Heart left ventricle (tissue), 16 donors: ENCODE data around the gene KIF5A. TPM values are rescaled to one million over a fixed set of nuclear protein-coding genes. Genes with fewer than 3 reads are reported as not detected.

Experiments
- ATAC-seq, 4 donors: fragments of 200-7000 bp; cut with Tn5 transposase; one replicate each; pipeline ENCODE4 v1.9.1; 2020 to 2022; ENCODE audit warnings: moderate library complexity in 4 of 4, mild to moderate bottlenecking in 3 of 4, moderate number of reproducible peaks in 1 of 4
- DNase-seq, 5 donors: peaks; one replicate each; pipeline ENCODE4 v3.0.0-alpha.2; 2020
- H3K27ac ChIP-seq, 12 donors: fragments of 200-600 bp; sonication (generic) in 4 of 12; one replicate each; pipeline versions ENCODE4 v1.5.0 to v1.8.0; 2016 to 2022; ENCODE audit warnings: mild to moderate bottlenecking in 2 of 12
- H3K27me3 ChIP-seq, 9 donors: fragments of 200-600 bp; sonication (generic) in 2 of 9; one replicate each; pipeline versions ENCODE4 v1.5.1 to v1.8.0; 2016 to 2022; ENCODE audit warnings: mild to moderate bottlenecking in 3 of 9
- H3K36me3 ChIP-seq, 9 donors: fragments of 200-600 bp; sonication (generic) in 2 of 9; one replicate each; pipeline versions ENCODE4 v1.5.0 to v1.8.0; 2018 to 2022; ENCODE audit warnings: mild to moderate bottlenecking in 2 of 9
- H3K4me1 ChIP-seq, 12 donors: fragments of 200-600 bp; sonication (generic) in 4 of 12; one replicate each; pipeline versions ENCODE4 v1.5.0 to v1.8.0; 2016 to 2022; ENCODE audit warnings: mild to moderate bottlenecking in 3 of 12
- H3K4me3 ChIP-seq, 12 donors: fragments of 200-600 bp; sonication (generic) in 4 of 12; one replicate each; pipeline versions ENCODE4 v1.5.0 to v1.8.0; 2017 to 2022; ENCODE audit warnings: mild to moderate bottlenecking in 9 of 12, moderate library complexity in 4 of 12
- H3K9me3 ChIP-seq, 12 donors: fragments of 200-600 bp; sonication (generic) in 4 of 12; one replicate each; pipeline versions ENCODE4 v1.5.0 to v1.8.0; 2016 to 2022; ENCODE audit warnings: mild to moderate bottlenecking in 1 of 12
- POLR2A ChIP-seq, 2 donors: fragments of 450-650 bp; IDR thresholded peaks; one replicate each; pipeline ENCODE4 v1.6.1; 2017; ENCODE audit warnings: antibody characterized with exemption in 2 of 2, mild to moderate bottlenecking in 2 of 2, moderate library complexity in 2 of 2
- WGBS, 4 donors: extraction: QIAGEN DNeasy Blood & Tissue Kit in 2 of 4; methylation state at CpG; one replicate each; pipeline versions ENCODE4 v1.1.5 to v1.1.7; 2013 to 2018; 5-methylcytosine and 5-hydroxymethylcytosine counted together
- intact Hi-C, 10 donors: fragments of 100-400 bp; cut with DNase I; formaldehyde crosslinking; loops; one replicate each; pipeline versions ENCODE4 v1.11.1 to v1.14.2; 2022
- polyA plus RNA-seq, 2 donors: library from polyadenylated mRNA; stranded (reverse); fragments of 200-250 nt; gene quantifications; one replicate each; pipeline ENCODE4 v1.2.3, GENCODE V29; 2013
- total RNA-seq, 9 donors: library from RNA; depleted of rRNA in 2 of 9; stranded (reverse); fragments of >200 nt in 2 of 9; fragmentation: NEBNext Ultra II Directional in 3 of 9; extraction: Animal tissue kit (Norgen Biotek cat#: 25700) in 3 of 9; gene quantifications; one replicate each; pipeline versions ENCODE4 v1.1.0 to v1.2.4, GENCODE V29; 2016 to 2023
- TF ChIP-seq, protein P1 (sequence below), 12 donors: fragments of 200-600 bp; sonication (generic) in 4 of 12; IDR thresholded peaks; one replicate each; pipeline versions ENCODE4 v1.5.0 to v1.8.0; 2018 to 2022; ENCODE audit warnings: antibody characterized with exemption in 12 of 12, mild to moderate bottlenecking in 5 of 12
- donor health status: ischemic (EF 13 %, LVEDD 7.1; RV severe dilation, severe dysfunction).
- donor health status: healthy with polysubstance abuse.
- donor health status: DM: no; HTN: yes; CAD: no.
- donor health status: DM: no; HTN: no; CAD: no.
- donor health status: ischemic (EF 25% LVEDD 6.9; RV normal size, moderate dysfunction).
- donor health status: ischemic (EF 25% LVEDD 5.7; RV mildly dilated, moderate dysfunction).
- donor health status: healthy.
- donor health status: DM: yes; HTN: yes; CAD: no.
- donor health status: ischemic (EF 35%, LVEDD 5.7; RV mildly dilated, moderate dysfunction).
- donor health status: nonischemic (EF 11% LVEDD 7.7; RV severe dilation, severe dysfunction).
- donor health status: DM: yes; HTN: yes; CAD: no.
- donor health status: PGD.
- donor health status: ischemic (EF 29% LVEDD 5.4; RV normal size, mild dysfunction).
- donor health status: nonischemic (EF 23%, LVEDD 6.1; RV moderate dilation, normal function).

Gene KIF5A
- total and polyA plus RNA-seq, 11 donors = 0.06 to 0.31 (median 0.14) TPM; not detected in 3

DNA sequence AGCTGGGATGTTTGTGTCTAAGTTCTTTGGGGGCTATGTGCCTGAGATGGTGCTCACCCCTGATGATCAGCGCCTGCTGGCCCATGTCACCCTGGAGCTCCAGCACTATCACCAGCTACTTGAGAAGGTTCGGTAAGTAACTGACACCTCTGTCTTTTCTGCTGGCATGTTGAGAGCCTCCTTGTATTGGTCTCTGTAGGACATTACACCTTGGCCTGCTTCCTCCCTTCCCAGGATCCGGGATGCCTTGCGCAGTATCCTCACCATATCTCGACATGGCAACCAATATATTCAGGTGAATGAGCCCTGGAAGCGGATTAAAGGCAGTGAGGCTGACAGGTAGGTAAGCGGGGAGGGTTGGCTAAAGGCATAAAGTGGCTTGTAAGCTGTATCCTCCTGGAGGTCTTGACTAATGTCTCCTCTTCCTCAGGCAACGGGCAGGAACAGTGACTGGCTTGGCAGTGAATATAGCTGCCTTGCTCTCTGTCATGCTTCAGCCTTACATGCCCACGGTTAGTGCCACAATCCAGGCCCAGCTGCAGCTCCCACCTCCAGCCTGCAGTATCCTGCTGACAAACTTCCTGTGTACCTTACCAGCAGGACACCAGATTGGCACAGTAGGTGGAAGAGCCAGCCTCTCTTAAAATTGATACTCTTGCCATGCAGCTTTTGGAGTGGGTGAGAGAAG is 35.0 kb upstream of the KIF5A start:
- intact Hi-C loops = loop anchor here in 1 of 10 donors (5.0 kb wide), 1 partner anchor 828 kb away; the partner anchor contains the start of gene PTGES3
- 69 to 82% (median 79%) methylated on average over 8 to 9 of the region's 9 CpGs for WGBS, 4 donors
- Histone ChIP-seq H3K36me3 (peaks cover 3 to 93% (median 80%) of the 10 kb centered on the region in 9 donors), H3K4me1 (peaks cover 0 to 51% (median 25%) of the 10 kb centered on the region in 12 donors), H3K27me3 (no peaks in the 10 kb centered on the region), H3K27ac (peak overlapping the region in 2 of 12 donors; percentile 2 to 41), H3K4me3 (no peak overlapping the region), H3K9me3 (no peaks in the 10 kb centered on the region)
- no peak for TF ChIP-seq POLR2A (IDR thresholded peaks at IDR 0.05)
- TF ChIP-seq, protein P1, sequence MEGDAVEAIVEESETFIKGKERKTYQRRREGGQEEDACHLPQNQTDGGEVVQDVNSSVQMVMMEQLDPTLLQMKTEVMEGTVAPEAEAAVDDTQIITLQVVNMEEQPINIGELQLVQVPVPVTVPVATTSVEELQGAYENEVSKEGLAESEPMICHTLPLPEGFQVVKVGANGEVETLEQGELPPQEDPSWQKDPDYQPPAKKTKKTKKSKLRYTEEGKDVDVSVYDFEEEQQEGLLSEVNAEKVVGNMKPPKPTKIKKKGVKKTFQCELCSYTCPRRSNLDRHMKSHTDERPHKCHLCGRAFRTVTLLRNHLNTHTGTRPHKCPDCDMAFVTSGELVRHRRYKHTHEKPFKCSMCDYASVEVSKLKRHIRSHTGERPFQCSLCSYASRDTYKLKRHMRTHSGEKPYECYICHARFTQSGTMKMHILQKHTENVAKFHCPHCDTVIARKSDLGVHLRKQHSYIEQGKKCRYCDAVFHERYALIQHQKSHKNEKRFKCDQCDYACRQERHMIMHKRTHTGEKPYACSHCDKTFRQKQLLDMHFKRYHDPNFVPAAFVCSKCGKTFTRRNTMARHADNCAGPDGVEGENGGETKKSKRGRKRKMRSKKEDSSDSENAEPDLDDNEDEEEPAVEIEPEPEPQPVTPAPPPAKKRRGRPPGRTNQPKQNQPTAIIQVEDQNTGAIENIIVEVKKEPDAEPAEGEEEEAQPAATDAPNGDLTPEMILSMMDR (IDR thresholded peaks at IDR 0.05) = no peak
- DNase-seq (no peak), ATAC-seq (no peak)

DNA sequence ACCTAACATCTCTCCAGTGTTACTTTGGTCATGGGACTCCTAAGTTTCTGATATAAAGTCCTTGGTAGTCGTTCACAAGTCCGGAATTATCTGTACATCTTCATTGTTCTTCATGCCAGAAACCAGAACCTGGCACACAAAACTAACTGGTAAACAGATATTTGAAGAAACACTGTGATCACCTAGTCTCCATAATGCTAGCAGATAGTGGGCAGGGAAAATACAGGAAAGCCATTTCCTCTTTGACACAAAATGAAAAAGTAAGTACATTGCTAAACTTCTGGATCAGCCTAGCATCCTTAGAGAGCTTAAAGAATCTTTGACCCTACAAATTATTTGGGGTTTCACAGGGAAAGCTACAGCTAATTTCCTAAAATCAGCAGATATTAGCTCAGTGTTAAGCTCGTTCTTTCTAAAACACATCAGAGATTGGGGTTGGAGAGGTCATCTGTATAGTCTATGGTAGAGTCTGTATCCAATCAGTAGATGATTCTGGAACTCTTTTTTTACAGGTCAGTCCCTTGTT is 34.4 kb upstream of the KIF5A start:
- intact Hi-C loops = loop anchor here in 1 of 10 donors (5.0 kb wide), 1 partner anchor 828 kb away; the partner anchor contains the start of gene PTGES3
- ATAC-seq = no peak
- Histone ChIP-seq H3K9me3 (no peaks in the 10 kb centered on the region), H3K27me3 (no peaks in the 10 kb centered on the region), H3K36me3 (peaks cover 3 to 86% (median 74%) of the 10 kb centered on the region in 9 donors), H3K4me3 (no peak overlapping the region), H3K27ac (peak overlapping the region in 1 of 12 donors; percentile 28), H3K4me1 (peaks cover 0 to 51% (median 25%) of the 10 kb centered on the region in 12 donors)
- WGBS, 4 donors = 26 to 74% (median 57%) methylated on average over 3 of the region's 3 CpGs
- no peak for TF ChIP-seq POLR2A (IDR thresholded peaks at IDR 0.05)
- TF ChIP-seq, protein P1 (IDR thresholded peaks at IDR 0.05) = no peak
- DNase-seq = no peak

DNA sequence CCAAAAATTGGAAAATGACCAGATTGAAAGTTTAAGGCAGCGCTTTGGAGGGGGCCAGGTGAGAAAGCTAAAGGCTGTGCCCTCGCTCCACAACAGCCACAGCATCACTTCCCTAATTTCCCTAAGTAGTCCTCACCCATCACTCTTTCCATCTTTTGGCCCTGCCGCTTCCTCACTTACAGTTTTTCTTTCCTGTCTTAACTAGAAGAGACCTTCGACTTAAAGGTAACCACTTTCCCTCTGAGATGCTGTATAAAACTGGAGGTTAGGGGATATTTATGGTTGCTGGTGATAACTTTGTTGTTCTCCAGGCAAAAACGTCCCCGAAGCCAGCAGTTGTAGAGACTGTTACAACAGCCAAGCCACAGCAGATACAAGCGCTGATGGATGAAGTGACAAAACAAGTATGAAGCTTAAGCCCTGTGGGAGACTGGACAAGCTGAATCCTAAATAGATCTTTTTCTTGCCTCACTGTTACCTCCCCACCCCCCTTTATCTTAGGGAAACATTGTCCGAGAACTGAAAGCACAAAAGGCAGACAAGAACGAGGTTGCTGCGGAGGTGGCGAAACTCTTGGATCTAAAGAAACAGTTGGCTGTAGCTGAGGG is 33.8 kb upstream of the KIF5A start:
- Histone ChIP-seq H3K9me3 (no peaks in the 10 kb centered on the region), H3K4me1 (peaks cover 0 to 55% (median 29%) of the 10 kb centered on the region in 12 donors), H3K4me3 (no peak overlapping the region), H3K27me3 (no peaks in the 10 kb centered on the region), H3K36me3 (peaks cover 3 to 81% (median 68%) of the 10 kb centered on the region in 9 donors), H3K27ac (peak overlapping the region in 3 of 12 donors; percentile 28 to 99 (median 91))
- TF ChIP-seq, protein P1 (IDR thresholded peaks at IDR 0.05) = no peak
- TF ChIP-seq POLR2A (IDR thresholded peaks at IDR 0.05) = no peak
- ATAC-seq = no peak
- intact Hi-C loops = loop anchor here in 1 of 10 donors (5.0 kb wide), 1 partner anchor 829 kb away; the partner anchor contains the start of gene PTGES3
- DNase-seq = no peak
- WGBS, 4 donors = 76 to 78% (median 77%) methylated on average over 11 of the region's 11 CpGs
